B cell (primary cell): ENCODE data around the gene LRRC8D. TPM values are rescaled to one million over a fixed set of nuclear protein-coding genes. Genes with fewer than 3 reads are reported as not detected.

Experiments used
- ATAC-seq: fragments of 200-7000 bp; cut with Tn5 transposase; one replicate; pipeline ENCODE4 v1.10.0; 2021; ENCODE audit warnings: low read depth, mild to moderate bottlenecking, moderate number of reproducible peaks, moderate library complexity
- CTCF ChIA-PET: fragments of 350-600 bp; sonication (Branson Sonifier 250); formaldehyde crosslinking; loops from one replicate; lab custom pipeline; 2021; ENCODE audit warnings: antibody characterized with exemption, inconsistent platforms; lab: Charles Lee
- POLR2A ChIA-PET: fragments of 350-600 bp; sonication (Branson Sonifier 250); formaldehyde crosslinking; loops from one replicate; lab custom pipeline; 2021; ENCODE audit warnings: antibody characterized with exemption; lab: Charles Lee
- DNase-seq: peaks from one replicate; pipeline ENCODE4 v3.0.0; 2013
- H2AFZ ChIP-seq: 2 replicates; pipeline ENCODE4 v1.6.1; 2012; ENCODE audit warnings: mild to moderate bottlenecking, low read depth, low read length; ENCODE audit not compliant: insufficient read depth, poor library complexity, severe bottlenecking
- H3K27ac ChIP-seq, 2 donors: 1 replicate in 1 of 2; 2 replicates in 1 of 2; pipeline ENCODE4 v1.5.1; 2012 to 2013; ENCODE audit warnings: low read length in 2 of 2, mild to moderate bottlenecking in 2 of 2, moderate library complexity in 1 of 2
- H3K27me3 ChIP-seq, 4 experiments: fragments of 200-600 bp in 1 of 4; sonication (generic) in 1 of 4; replicated peaks in 1 of 4; 1 replicate in 2 of 4; 2 replicates in 2 of 4; pipeline versions ENCODE4 v1.6.1 to v1.7.0; 2013 to 2016; ENCODE audit warnings: low read length in 3 of 4, mild to moderate bottlenecking in 2 of 4, mixed read lengths in 1 of 4, moderate library complexity in 1 of 4; ENCODE audit not compliant: insufficient read depth in 4 of 4, control insufficient read depth in 3 of 4; ENCODE audit errors: control extremely low read depth in 1 of 4
- H3K36me3 ChIP-seq, 2 experiments: replicated peaks in 1 of 2; 1 replicate in 1 of 2; 2 replicates in 1 of 2; pipeline versions ENCODE4 v1.6.1 to v1.7.1; 2013; ENCODE audit warnings: low read length in 1 of 2; ENCODE audit not compliant: insufficient read depth in 2 of 2, control insufficient read depth in 1 of 2; ENCODE audit errors: control extremely low read depth in 1 of 2, extremely low read depth in 1 of 2
- H3K4me1 ChIP-seq, 2 donors: fragments of 200-600 bp in 1 of 2; sonication (generic) in 1 of 2; 1 replicate in 1 of 2; 2 replicates in 1 of 2; pipeline versions ENCODE4 v1.5.1 to v1.6.1; 2013 to 2017; ENCODE audit warnings: low read length in 2 of 2; ENCODE audit not compliant: control insufficient read depth in 2 of 2, insufficient read depth in 2 of 2
- H3K4me2 ChIP-seq: replicated peaks from 2 replicates; pipeline ENCODE3; 2012; ENCODE audit warnings: mild to moderate bottlenecking, low read depth, low read length; ENCODE audit not compliant: poor library complexity, severe bottlenecking
- H3K4me3 ChIP-seq, 5 experiments: fragments of 200-600 bp in 1 of 5; sonication (generic) in 1 of 5; 1 replicate in 3 of 5; 2 replicates in 2 of 5; pipeline versions ENCODE4 v1.5.1 to v1.7.0; 2011 to 2016; ENCODE audit warnings: low read length in 4 of 5, mild to moderate bottlenecking in 4 of 5, low read depth in 2 of 5, control low read depth in 1 of 5, moderate library complexity in 1 of 5; ENCODE audit not compliant: insufficient read depth in 1 of 5; ENCODE audit errors: control extremely low read depth in 1 of 5, extremely low read depth in 1 of 5
- H3K79me2 ChIP-seq: fragments of 200-600 bp; sonication (generic); one replicate; pipeline ENCODE4 v1.6.0; 2016; ENCODE audit warnings: low read length; ENCODE audit not compliant: control insufficient read depth, insufficient read depth
- H3K9ac ChIP-seq: fragments of 200-600 bp; sonication (generic); 2 replicates; pipeline ENCODE4 v1.6.1; 2017; ENCODE audit warnings: mild to moderate bottlenecking, low read length, moderate library complexity
- H3K9me3 ChIP-seq, 3 donors: one replicate each; pipeline versions ENCODE4 v1.6.1 to v1.7.1; 2013; ENCODE audit warnings: low read length in 2 of 3; ENCODE audit not compliant: control insufficient read depth in 2 of 3, insufficient read depth in 1 of 3; ENCODE audit errors: control extremely low read depth in 1 of 3
- H4K20me1 ChIP-seq: 2 replicates; pipeline ENCODE4 v1.6.0; 2012; ENCODE audit warnings: mild to moderate bottlenecking, low read length; ENCODE audit not compliant: insufficient read depth, control insufficient read depth, poor library complexity, severe bottlenecking
- H3K27ac Mint-ChIP-seq: one replicate; pipeline ENCODE4 v1.8.0; 2021; ENCODE audit warnings: mixed read lengths
- H3K27me3 Mint-ChIP-seq: one replicate; pipeline ENCODE4 v1.8.0; 2021; ENCODE audit warnings: mixed read lengths
- H3K4me1 Mint-ChIP-seq: one replicate; pipeline ENCODE4 v1.8.0; 2021; ENCODE audit warnings: mixed read lengths
- H3K4me3 Mint-ChIP-seq: one replicate; pipeline ENCODE4 v1.8.0; 2021; ENCODE audit warnings: mixed read lengths
- H3K9me3 Mint-ChIP-seq: one replicate; pipeline ENCODE4 v1.8.0; 2022; ENCODE audit warnings: mixed read lengths; ENCODE audit not compliant: insufficient read depth
- EZH2 ChIP-seq: IDR thresholded peaks from 2 replicates; pipeline ENCODE4 v1.6.1; 2012; ENCODE audit warnings: borderline replicate concordance, low read depth, mild to moderate bottlenecking, moderate library complexity, low read length; ENCODE audit not compliant: insufficient read depth, poor library complexity, severe bottlenecking
- WGBS: methylation state at CpG from one replicate; pipeline ENCODE4 v1.1.5; 2013; ENCODE audit warnings: missing lambda C conversion rate; ENCODE audit not compliant: insufficient coverage; 5-methylcytosine and 5-hydroxymethylcytosine counted together
- intact Hi-C: fragments of 100-400 bp; cut with micrococcal nuclease; formaldehyde crosslinking; loops from one replicate; pipeline ENCODE4 v1.10.0; 2022
- polyA plus RNA-seq: library from polyadenylated mRNA; depleted of rRNA; stranded (reverse); fragments of >200 nt; gene quantifications from 2 replicates; pipeline ENCODE4 v1.2.3, GENCODE V29; 2012
- total RNA-seq, 2 donors: library from RNA; stranded (reverse); fragments of 120-200 nt in 1 of 2; gene quantifications; 1 replicate in 1 of 2; 2 replicates in 1 of 2; pipeline versions ENCODE4 v1.2.3 to v1.2.4, GENCODE V29; 2013 to 2022
- TF ChIP-seq, protein P1 (sequence below): fragments of 200-600 bp; IDR thresholded peaks from one replicate; pipeline ENCODE4 v1.8.0; 2022; ENCODE audit warnings: antibody characterized with exemption, mild to moderate bottlenecking

LRRC8D gene
- total and polyA plus RNA-seq, 2 donors (not counting 1 experiment from before 2014, with no cell fraction given): 23.7 to 47.0 TPM

- TF ChIP-seq, protein P1, sequence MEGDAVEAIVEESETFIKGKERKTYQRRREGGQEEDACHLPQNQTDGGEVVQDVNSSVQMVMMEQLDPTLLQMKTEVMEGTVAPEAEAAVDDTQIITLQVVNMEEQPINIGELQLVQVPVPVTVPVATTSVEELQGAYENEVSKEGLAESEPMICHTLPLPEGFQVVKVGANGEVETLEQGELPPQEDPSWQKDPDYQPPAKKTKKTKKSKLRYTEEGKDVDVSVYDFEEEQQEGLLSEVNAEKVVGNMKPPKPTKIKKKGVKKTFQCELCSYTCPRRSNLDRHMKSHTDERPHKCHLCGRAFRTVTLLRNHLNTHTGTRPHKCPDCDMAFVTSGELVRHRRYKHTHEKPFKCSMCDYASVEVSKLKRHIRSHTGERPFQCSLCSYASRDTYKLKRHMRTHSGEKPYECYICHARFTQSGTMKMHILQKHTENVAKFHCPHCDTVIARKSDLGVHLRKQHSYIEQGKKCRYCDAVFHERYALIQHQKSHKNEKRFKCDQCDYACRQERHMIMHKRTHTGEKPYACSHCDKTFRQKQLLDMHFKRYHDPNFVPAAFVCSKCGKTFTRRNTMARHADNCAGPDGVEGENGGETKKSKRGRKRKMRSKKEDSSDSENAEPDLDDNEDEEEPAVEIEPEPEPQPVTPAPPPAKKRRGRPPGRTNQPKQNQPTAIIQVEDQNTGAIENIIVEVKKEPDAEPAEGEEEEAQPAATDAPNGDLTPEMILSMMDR: no peak
- TF ChIP-seq EZH2: no peak
- intact Hi-C loops: no loop called here
- Mint-ChIP-seq H3K27me3 (peaks cover 5% of the 10 kb centered on the region), H3K27ac (no peak overlapping the region), H3K9me3 (no peaks in the 10 kb centered on the region), H3K4me1 (no peaks in the 10 kb centered on the region), H3K4me3 (no peak overlapping the region)
- DNase-seq: no peak
- H2AFZ ChIP-seq: no peak overlapping the region
- WGBS: 100% methylated on average over 1 of the region's 7 CpGs
- POLR2A ChIA-PET: no interaction called here
- H4K20me1 ChIP-seq: no peaks in the 10 kb centered on the region
- H3K9ac ChIP-seq: no peak overlapping the region
- no peak overlapping the region for H3K27ac ChIP-seq
- no peak overlapping the region for H3K4me2 ChIP-seq
- peaks cover 0 to 4% (median under 1%) of the 10 kb centered on the region in 4 experiments for H3K27me3 ChIP-seq
- CTCF ChIA-PET: interaction anchor here (7.0 kb wide), 1 partner anchor 188 kb away, joined by 169 read pairs; no protein-coding TSS in a partner anchor
- H3K36me3 ChIP-seq: no peaks in the 10 kb centered on the region
- H3K9me3 ChIP-seq: no peaks in the 10 kb centered on the region
- no peak for ATAC-seq
- H3K79me2 ChIP-seq: no peaks in the 10 kb centered on the region
- peaks cover 0 to 3% of the 10 kb centered on the region in 2 donors for H3K4me1 ChIP-seq
- no peak overlapping the region for H3K4me3 ChIP-seq
Observed at GRCh38 chr1:89800718-89801117, 20.1 kb upstream of the LRRC8D start.

GRCh38 chr1:89802051-89802450 is 18.8 kb upstream of the LRRC8D start:
- no peak for DNase-seq
- H3K36me3 ChIP-seq: no peaks in the 10 kb centered on the region
- Mint-ChIP-seq H3K27ac (no peak overlapping the region), H3K9me3 (no peaks in the 10 kb centered on the region), H3K4me1 (no peaks in the 10 kb centered on the region), H3K27me3 (peaks cover 5% of the 10 kb centered on the region), H3K4me3 (no peak overlapping the region)
- no peak overlapping the region for H3K27ac ChIP-seq
- ChIA-PET POLR2A (no interaction called here), CTCF (interaction anchor here (0.9 to 7.0 kb wide), 5 partner anchors 41 to 186 kb away, joined by 3 to 169 read pairs (median 3); no protein-coding TSS in a partner anchor)
- no peak overlapping the region for H3K4me3 ChIP-seq
- no peaks in the 10 kb centered on the region for H4K20me1 ChIP-seq
- intact Hi-C loops: no loop called here
- no peak for ATAC-seq
- H3K27me3 ChIP-seq: peaks cover 0 to 4% (median 2%) of the 10 kb centered on the region in 4 experiments
- peaks cover 0 to 3% of the 10 kb centered on the region in 2 donors for H3K4me1 ChIP-seq
- no peak overlapping the region for H2AFZ ChIP-seq
- H3K9ac ChIP-seq: no peak overlapping the region
- no peaks in the 10 kb centered on the region for H3K79me2 ChIP-seq
- no peak for TF ChIP-seq EZH2
- TF ChIP-seq, protein P1: no peak
- WGBS: 67% methylated on average over 1 of the region's 2 CpGs
- H3K4me2 ChIP-seq: no peak overlapping the region
- H3K9me3 ChIP-seq: no peaks in the 10 kb centered on the region
